Measurements from ENCODE around the gene DNAI1. TPM values are rescaled to one million over a fixed set of nuclear protein-coding genes. Genes with fewer than 3 reads are reported as not detected.

DNAI1 gene
- total RNA-seq, 1 donor from 2014 or later: 0.52 TPM

DNA sequence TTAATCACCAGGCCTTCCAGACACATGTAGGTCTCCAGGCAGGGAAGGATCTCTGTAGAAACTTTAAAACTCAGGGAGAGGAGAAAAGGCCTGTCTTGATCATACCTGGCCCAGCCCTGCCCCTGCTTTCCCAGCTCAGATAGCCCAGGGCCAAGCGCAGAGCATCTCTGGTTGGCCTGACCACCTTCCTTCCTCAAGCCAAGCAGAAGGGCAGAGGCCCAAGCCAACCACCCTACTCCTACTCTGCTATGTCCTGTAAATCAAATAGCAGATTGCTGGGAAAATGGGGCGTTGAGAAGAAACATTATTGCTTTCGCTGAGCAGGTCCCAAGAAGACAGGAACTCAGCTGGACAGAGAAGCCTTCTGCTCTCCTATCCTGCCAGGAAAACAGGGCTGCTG is 49.9 kb downstream of the DNAI1 start:
- H3K4me1 Mint-ChIP-seq: peaks cover 31% of the 10 kb centered on the region
- DNase-seq (ENCODE audit: low spot score): no peak

DNA sequence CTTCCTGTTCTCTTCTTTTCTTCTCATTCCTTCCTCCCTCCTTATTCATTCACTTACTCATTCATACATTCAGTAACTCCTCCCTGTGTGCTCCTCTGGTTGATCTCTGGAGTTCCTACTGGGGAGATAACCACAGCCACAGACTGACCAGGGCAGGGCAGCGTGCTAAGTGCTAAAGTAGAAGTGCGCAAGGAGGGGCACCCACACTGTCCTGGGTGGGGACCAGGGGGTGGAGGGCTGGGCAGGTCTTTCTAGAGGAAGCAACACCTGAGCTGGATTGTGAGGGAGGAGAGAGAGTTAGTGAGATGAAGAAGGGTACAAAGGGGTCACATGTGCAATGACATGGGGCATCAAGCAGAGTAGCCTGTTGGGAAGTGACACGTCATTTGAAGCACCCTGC is 50.3 kb downstream of the DNAI1 start:
- no peaks in the 10 kb centered on the region for H3K9me3 ChIP-seq (ENCODE audit: low read depth)

More for the DNA sequence above, 49.9 kb downstream of the DNAI1 start:
- H4K20me1 ChIP-seq (ENCODE audit: low read depth): no peaks in the 10 kb centered on the region
- no peak overlapping the region for H3K27ac ChIP-seq
- H2AFZ ChIP-seq (replicated peaks): no peak overlapping the region
- H3K27ac Mint-ChIP-seq: no peak overlapping the region
- no peak overlapping the region for H3K4me2 ChIP-seq
- H3K4me1 ChIP-seq: peaks cover 19% of the 10 kb centered on the region
- H3K9me3 Mint-ChIP-seq: no peaks in the 10 kb centered on the region
- no peaks in the 10 kb centered on the region for H3K36me3 ChIP-seq
- H3F3A ChIP-seq (ENCODE audit: low read depth): peaks cover 8% of the 10 kb centered on the region
- no peak overlapping the region for H3K4me3 Mint-ChIP-seq
- peaks cover 2% of the 10 kb centered on the region for H3K36me3 Mint-ChIP-seq
- no peak overlapping the region for H3K9ac ChIP-seq
- peaks cover 22% of the 10 kb centered on the region for H3K27me3 Mint-ChIP-seq (ENCODE audit: insufficient read depth, low read depth)
- H3K4me3 ChIP-seq: no peak overlapping the region
- no peaks in the 10 kb centered on the region for H3K79me2 ChIP-seq (ENCODE audit: low read depth)
- no peaks in the 10 kb centered on the region for H3K27me3 ChIP-seq
- no peak for TF ChIP-seq EZH2 (IDR thresholded peaks at IDR 0.05)
- no peak for TF ChIP-seq EZH2phosphoT487 (IDR thresholded peaks at IDR 0.05)
- TF ChIP-seq, protein P1, sequence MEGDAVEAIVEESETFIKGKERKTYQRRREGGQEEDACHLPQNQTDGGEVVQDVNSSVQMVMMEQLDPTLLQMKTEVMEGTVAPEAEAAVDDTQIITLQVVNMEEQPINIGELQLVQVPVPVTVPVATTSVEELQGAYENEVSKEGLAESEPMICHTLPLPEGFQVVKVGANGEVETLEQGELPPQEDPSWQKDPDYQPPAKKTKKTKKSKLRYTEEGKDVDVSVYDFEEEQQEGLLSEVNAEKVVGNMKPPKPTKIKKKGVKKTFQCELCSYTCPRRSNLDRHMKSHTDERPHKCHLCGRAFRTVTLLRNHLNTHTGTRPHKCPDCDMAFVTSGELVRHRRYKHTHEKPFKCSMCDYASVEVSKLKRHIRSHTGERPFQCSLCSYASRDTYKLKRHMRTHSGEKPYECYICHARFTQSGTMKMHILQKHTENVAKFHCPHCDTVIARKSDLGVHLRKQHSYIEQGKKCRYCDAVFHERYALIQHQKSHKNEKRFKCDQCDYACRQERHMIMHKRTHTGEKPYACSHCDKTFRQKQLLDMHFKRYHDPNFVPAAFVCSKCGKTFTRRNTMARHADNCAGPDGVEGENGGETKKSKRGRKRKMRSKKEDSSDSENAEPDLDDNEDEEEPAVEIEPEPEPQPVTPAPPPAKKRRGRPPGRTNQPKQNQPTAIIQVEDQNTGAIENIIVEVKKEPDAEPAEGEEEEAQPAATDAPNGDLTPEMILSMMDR (IDR thresholded peaks at IDR 0.05): no peak
- no peaks in the 10 kb centered on the region for H3K9me3 ChIP-seq (ENCODE audit: low read depth)

DNA sequence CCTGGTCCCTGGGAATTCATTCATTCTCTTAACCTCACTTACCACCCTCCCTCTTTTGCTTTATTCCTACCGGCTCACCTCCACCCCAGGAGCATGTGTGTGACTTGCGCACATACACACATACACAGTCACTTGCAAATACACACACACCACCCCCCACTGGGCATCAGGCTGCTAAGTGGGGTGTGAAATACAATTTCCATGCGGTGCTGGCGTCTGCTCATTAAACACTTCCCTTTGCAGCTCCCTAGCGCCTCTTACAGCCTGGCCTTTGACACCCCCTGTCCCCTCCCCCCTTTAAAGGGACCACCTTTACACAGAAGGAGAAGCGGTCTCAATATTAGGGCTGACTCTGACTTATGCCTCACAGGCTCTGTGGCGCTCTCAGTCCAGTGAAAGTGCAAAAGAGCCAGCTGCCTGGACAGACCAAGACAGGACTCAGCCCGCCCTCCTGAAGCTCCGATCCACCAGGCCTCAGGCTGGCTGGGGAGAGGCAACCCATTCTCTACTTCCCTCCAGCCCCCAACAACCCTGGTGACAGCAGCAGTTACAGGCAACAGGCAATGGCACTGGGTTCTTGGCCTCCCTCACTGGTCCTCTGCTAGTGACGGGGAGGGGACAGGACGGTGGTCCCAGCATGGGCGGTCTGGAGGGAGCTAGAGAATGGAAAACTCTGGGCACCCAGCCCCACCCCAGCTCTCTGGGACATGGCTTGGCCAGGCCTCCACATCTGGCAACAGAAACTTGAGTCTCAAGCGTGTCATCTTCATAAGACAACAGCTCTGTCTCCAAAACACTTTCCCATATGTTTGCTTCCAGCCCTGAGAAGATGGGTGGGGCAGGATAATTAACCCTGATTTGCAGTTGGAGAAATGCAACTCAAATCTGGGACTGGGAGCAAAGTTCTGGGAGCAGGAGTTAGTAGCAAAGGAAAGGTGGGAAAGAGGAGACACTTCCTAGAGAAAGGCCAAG is 52.2 kb downstream of the DNAI1 start:
- Histone ChIP-seq H3K9ac (no peak overlapping the region), H3K36me3 (no peaks in the 10 kb centered on the region), H3K4me3 (no peak overlapping the region), H3K9me3 (ENCODE audit: low read depth) (no peaks in the 10 kb centered on the region), H3F3A (ENCODE audit: low read depth) (peaks cover 13% of the 10 kb centered on the region), H2AFZ (replicated peaks) (no peak overlapping the region), H3K4me2 (no peak overlapping the region), H4K20me1 (ENCODE audit: low read depth) (no peaks in the 10 kb centered on the region), H3K4me1 (peaks cover 25% of the 10 kb centered on the region), H3K79me2 (ENCODE audit: low read depth) (no peaks in the 10 kb centered on the region), H3K27ac (no peak overlapping the region), H3K27me3 (no peaks in the 10 kb centered on the region)
- Mint-ChIP-seq H3K4me3 (no peak overlapping the region), H3K27ac (peak overlapping the region; percentile 9), H3K4me1 (peaks cover 42% of the 10 kb centered on the region), H3K9me3 (no peaks in the 10 kb centered on the region), H3K36me3 (no peaks in the 10 kb centered on the region), H3K27me3 (ENCODE audit: insufficient read depth, low read depth) (peaks cover 14% of the 10 kb centered on the region)
- no peak for TF ChIP-seq EZH2 (IDR thresholded peaks at IDR 0.05)
- TF ChIP-seq, protein P1 (IDR thresholded peaks at IDR 0.05): no peak
- TF ChIP-seq EZH2phosphoT487 (IDR thresholded peaks at IDR 0.05): no peak
- DNase-seq (ENCODE audit: low spot score): no peak

More for the DNA sequence above, 50.3 kb downstream of the DNAI1 start:
- Mint-ChIP-seq H3K4me3 (no peak overlapping the region), H3K9me3 (no peaks in the 10 kb centered on the region), H3K4me1 (peaks cover 35% of the 10 kb centered on the region), H3K36me3 (peaks cover 2% of the 10 kb centered on the region), H3K27ac (no peak overlapping the region), H3K27me3 (ENCODE audit: insufficient read depth, low read depth) (peaks cover 20% of the 10 kb centered on the region)
- Histone ChIP-seq H3K27me3 (no peaks in the 10 kb centered on the region), H4K20me1 (ENCODE audit: low read depth) (no peaks in the 10 kb centered on the region), H3K27ac (no peak overlapping the region), H3K9ac (no peak overlapping the region), H3F3A (ENCODE audit: low read depth) (peaks cover 13% of the 10 kb centered on the region), H3K4me1 (peaks cover 24% of the 10 kb centered on the region), H3K4me2 (no peak overlapping the region), H3K79me2 (ENCODE audit: low read depth) (no peaks in the 10 kb centered on the region), H3K4me3 (no peak overlapping the region), H3K36me3 (no peaks in the 10 kb centered on the region), H2AFZ (replicated peaks) (no peak overlapping the region)
- TF ChIP-seq EZH2 (IDR thresholded peaks at IDR 0.05) (no peak), EZH2phosphoT487 (IDR thresholded peaks at IDR 0.05) (no peak)
- TF ChIP-seq, protein P1 (IDR thresholded peaks at IDR 0.05): no peak
- no peak for DNase-seq (ENCODE audit: low spot score)
